IMR-90 (cell line): ENCODE results near the gene ASF1B. TPM values are rescaled to one million over a fixed set of nuclear protein-coding genes. Genes with fewer than 3 reads are reported as not detected.

Experiments used
- ATAC-seq: fragments of 200-7000 bp; cut with Tn5 transposase; 2 replicates; pipeline ENCODE4 v1.9.1; 2020; ENCODE audit warnings: low read depth, mild to moderate bottlenecking, moderate library complexity
- BruUV-seq: library from RNA; stranded (reverse); fragments of 400-500 nt; replicated peaks from 2 replicates; lab custom pipeline; 2021; lab: Mats Ljungman, UMichigan
- CTCF ChIA-PET: fragments of 300-600 bp; formaldehyde crosslinking; extraction: SDS; loops from one replicate; lab custom pipeline; 2021; ENCODE audit warnings: antibody characterized with exemption; lab: Yijun Ruan, JAX
- POLR2A ChIA-PET: fragments of 300-600 bp; sonication (Branson Sonifier 250); formaldehyde crosslinking; loops from one replicate; lab custom pipeline; 2022; ENCODE audit warnings: antibody characterized with exemption; ENCODE audit not compliant: unreplicated experiment; lab: Charles Lee
- DNase-seq: peaks from one replicate; pipeline ENCODE4 v3.0.0; 2013
- H2AFZ ChIP-seq: replicated peaks from 2 replicates; pipeline ENCODE3; 2013; ENCODE audit warnings: low read length, mild to moderate bottlenecking; ENCODE audit not compliant: poor library complexity
- H2AK5ac ChIP-seq: 2 replicates; pipeline ENCODE4 v1.6.1; 2013; ENCODE audit warnings: low read depth, low read length, inconsistent platforms
- H2AK9ac ChIP-seq: replicated peaks from 2 replicates; pipeline ENCODE3; 2013; ENCODE audit warnings: mild to moderate bottlenecking, low read depth, low read length, moderate library complexity; ENCODE audit not compliant: poor library complexity
- H2BK120ac ChIP-seq: 2 replicates; pipeline ENCODE4 v1.6.1; 2013; ENCODE audit warnings: low read depth, low read length, inconsistent platforms
- H2BK15ac ChIP-seq: 3 replicates; pipeline ENCODE4 v1.6.1; 2013; ENCODE audit warnings: low read depth, low read length, inconsistent platforms
- H2BK20ac ChIP-seq: 2 replicates; pipeline ENCODE4 v1.6.1; 2013; ENCODE audit warnings: low read depth, mild to moderate bottlenecking, inconsistent platforms, low read length, moderate library complexity
- H2BK5ac ChIP-seq: 2 replicates; pipeline ENCODE4 v1.6.1; 2013; ENCODE audit warnings: mild to moderate bottlenecking, low read depth, low read length, inconsistent platforms; ENCODE audit not compliant: poor library complexity, severe bottlenecking
- H3K14ac ChIP-seq: replicated peaks from 2 replicates; pipeline ENCODE4 v1.6.1; 2013; ENCODE audit warnings: low read depth, low read length, inconsistent platforms
- H3K18ac ChIP-seq: 2 replicates; pipeline ENCODE4 v1.6.1; 2013; ENCODE audit warnings: low read depth, low read length, control low read depth
- H3K23ac ChIP-seq: 2 replicates; pipeline ENCODE4 v1.6.1; 2013; ENCODE audit warnings: low read depth, low read length, inconsistent platforms
- H3K27ac ChIP-seq: 2 replicates; pipeline ENCODE4 v1.5.1; 2013; ENCODE audit warnings: mild to moderate bottlenecking, control low read depth, low read length; ENCODE audit not compliant: insufficient read depth
- H3K27me3 ChIP-seq: 2 replicates; pipeline ENCODE4 v1.6.1; 2013; ENCODE audit warnings: low read length; ENCODE audit not compliant: control insufficient read depth, insufficient read depth
- H3K36me3 ChIP-seq: 2 replicates; pipeline ENCODE4 v1.6.1; 2013; ENCODE audit warnings: low read length, mixed read lengths; ENCODE audit not compliant: control insufficient read depth, insufficient read depth
- H3K4ac ChIP-seq: 2 replicates; pipeline ENCODE4 v1.6.1; 2013; ENCODE audit warnings: low read depth, low read length, inconsistent platforms
- H3K4me1 ChIP-seq: 2 replicates; pipeline ENCODE4 v1.6.1; 2013; ENCODE audit warnings: low read length, mixed read lengths; ENCODE audit not compliant: control insufficient read depth, insufficient read depth
- H3K4me2 ChIP-seq: 2 replicates; pipeline ENCODE4 v1.6.1; 2013; ENCODE audit warnings: low read depth, mild to moderate bottlenecking, control low read depth, low read length, moderate library complexity
- H3K4me3 ChIP-seq: 2 replicates; pipeline ENCODE4 v1.5.1; 2013; ENCODE audit warnings: low read depth, mild to moderate bottlenecking, control low read depth, low read length, moderate library complexity; ENCODE audit not compliant: insufficient read depth
- H3K56ac ChIP-seq: 2 replicates; pipeline ENCODE4 v1.6.1; 2013; ENCODE audit warnings: low read length, inconsistent platforms; ENCODE audit not compliant: insufficient read depth; ENCODE audit errors: extremely low read depth
- H3K79me1 ChIP-seq, 2 experiments: 2 replicates each; pipeline ENCODE4 v1.6.1; 2013; ENCODE audit warnings: low read length in 2 of 2, inconsistent platforms in 1 of 2, low read depth in 1 of 2
- H3K9ac ChIP-seq: 2 replicates; pipeline ENCODE4 v1.6.1; 2013; ENCODE audit warnings: low read depth, low read length, control low read depth
- H3K9me1 ChIP-seq: 2 replicates; pipeline ENCODE4 v1.6.1; 2013; ENCODE audit warnings: low read length, inconsistent platforms; ENCODE audit not compliant: insufficient read depth
- H3K9me3 ChIP-seq: 2 replicates; pipeline ENCODE4 v1.6.1; 2013; ENCODE audit warnings: low read length; ENCODE audit not compliant: control insufficient read depth, insufficient read depth
- H4K20me1 ChIP-seq: 2 replicates; pipeline ENCODE4 v1.6.1; 2013; ENCODE audit warnings: low read length, inconsistent platforms; ENCODE audit not compliant: insufficient read depth
- H4K5ac ChIP-seq: 2 replicates; pipeline ENCODE4 v1.6.1; 2013; ENCODE audit warnings: mild to moderate bottlenecking, low read depth, low read length, control low read depth
- H4K8ac ChIP-seq, 2 experiments: 2 replicates each; pipeline ENCODE4 v1.6.1; 2013; ENCODE audit warnings: low read depth in 2 of 2, low read length in 2 of 2, control low read depth in 1 of 2, inconsistent platforms in 1 of 2
- H4K91ac ChIP-seq: 2 replicates; pipeline ENCODE4 v1.6.1; 2013; ENCODE audit warnings: low read depth, low read length, inconsistent platforms; ENCODE audit not compliant: insufficient read depth
- BHLHE40 ChIP-seq: fragments of 150-350 bp; IDR thresholded peaks from 2 replicates; pipeline ENCODE4 v1.6.1; 2016; ENCODE audit warnings: mild to moderate bottlenecking, low read depth, low read length
- CEBPB ChIP-seq: IDR thresholded peaks from 2 replicates; pipeline ENCODE4 v1.6.1; 2012; ENCODE audit warnings: low read depth, low read length, improper control_type of control experiment
- CHD1 ChIP-seq: IDR thresholded peaks from 2 replicates; pipeline ENCODE4 v1.6.1; 2012; ENCODE audit warnings: low read depth, low read length, improper control_type of control experiment
- MXI1 ChIP-seq: IDR thresholded peaks from 2 replicates; pipeline ENCODE4 v1.6.1; 2012; ENCODE audit warnings: low read depth, mild to moderate bottlenecking, low read length, moderate library complexity, borderline replicate concordance
- NFE2L2 ChIP-seq: fragments of 150-350 bp; IDR thresholded peaks from 2 replicates; pipeline ENCODE4 v1.6.1; 2016; ENCODE audit warnings: low read depth, mild to moderate bottlenecking, low read length
- POLR2A ChIP-seq: IDR thresholded peaks from 2 replicates; pipeline ENCODE4 v1.6.1; 2012; ENCODE audit warnings: mild to moderate bottlenecking, low read depth, low read length
- RFX5 ChIP-seq: IDR thresholded peaks from 2 replicates; pipeline ENCODE4 v1.8.0; 2012; ENCODE audit warnings: low read depth, mild to moderate bottlenecking, low read length, moderate library complexity
- SMC3 ChIP-seq: fragments of 150-350 bp; IDR thresholded peaks from 2 replicates; pipeline ENCODE4 v1.6.1; 2016; ENCODE audit warnings: low read depth, mild to moderate bottlenecking, antibody characterized with exemption, low read length, moderate library complexity
- WGBS, 2 experiments: methylation state at CpG; one replicate each; pipeline versions ENCODE4 v1.1.5 to v1.1.7; 2013; ENCODE audit warnings: missing lambda C conversion rate in 2 of 2; ENCODE audit not compliant: insufficient read length in 1 of 2; ENCODE audit errors: extremely low coverage in 2 of 2; 5-methylcytosine and 5-hydroxymethylcytosine counted together
- dilution Hi-C: fragments of 300-500 bp; cut with HindIII; formaldehyde crosslinking; loops from one replicate; pipeline ENCODE4 v1.14.3; 2018; ENCODE audit warnings: low sequenced_read_pairs; ENCODE audit not compliant: unreplicated experiment
- in situ Hi-C: fragments of 300-500 bp; cut with MboI; formaldehyde crosslinking; loops from 3 replicates; pipeline ENCODE4 v1.14.3; 2019; ENCODE audit warnings: low sequenced_read_pairs, inconsistent platforms, mixed read lengths
- intact Hi-C: fragments of 100-400 bp; cut with micrococcal nuclease; formaldehyde crosslinking; loops from 2 replicates; pipeline ENCODE4 v1.10.0; 2022
- polyA plus RNA-seq, 3 experiments: library from polyadenylated mRNA; depleted of rRNA; stranded (reverse); fragments of >200 nt; gene quantifications; 2 replicates each; pipeline ENCODE4 v1.2.3, GENCODE V29; 2012; ENCODE audit warnings: low replicate concordance in 1 of 3
- total RNA-seq: library from RNA; depleted of rRNA; stranded (reverse); fragments of >200 nt; gene quantifications from 2 replicates; pipeline ENCODE4 v1.2.3, GENCODE V29; 2012
- TF ChIP-seq, protein P1 (sequence below): fragments of 150-350 bp; IDR thresholded peaks from 2 replicates; pipeline ENCODE4 v1.6.1; 2016; ENCODE audit warnings: low read depth, mild to moderate bottlenecking, low read length, moderate library complexity, borderline replicate concordance
- TF ChIP-seq, protein P2 (sequence below): fragments of 150-350 bp; IDR thresholded peaks from 2 replicates; pipeline ENCODE4 v1.6.1; 2017; ENCODE audit warnings: mild to moderate bottlenecking, antibody characterized with exemption, low read length, low read depth

ASF1B gene
- total and polyA plus RNA-seq, 2 of the 4 experiments (the other 2 are of a cell fraction), result 10.4 to 12.1 TPM

DNA sequence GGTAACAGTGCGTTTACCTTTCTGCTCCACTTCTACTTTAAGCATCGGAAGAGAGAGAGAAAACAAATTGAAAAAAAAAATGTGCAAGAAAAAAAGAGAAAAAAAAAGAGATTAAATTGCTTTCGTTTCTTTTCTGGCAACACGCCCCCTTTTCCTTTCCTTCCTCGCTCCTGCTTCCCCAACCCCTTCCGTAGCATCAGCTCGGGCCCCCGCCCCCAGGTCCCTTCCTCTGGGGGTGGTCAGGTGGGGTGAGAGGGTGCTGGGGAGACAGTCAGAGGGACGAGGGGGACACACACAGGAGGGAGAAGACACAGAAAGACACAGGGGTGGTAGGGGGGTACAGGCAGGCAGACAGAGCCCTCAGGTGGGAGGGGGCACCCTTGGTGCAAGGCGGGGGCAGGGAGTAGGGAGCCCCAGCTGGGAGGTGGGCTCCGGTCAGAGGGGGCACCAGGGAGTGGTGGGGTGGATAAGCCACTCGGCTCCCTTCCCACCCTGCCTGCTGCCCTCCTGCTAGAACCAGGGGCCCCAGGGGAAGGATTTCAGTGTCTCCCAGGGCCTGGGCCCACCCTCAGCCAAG lies 30.7 kb upstream of the ASF1B start:
- intact Hi-C loops (no loop called here), dilution Hi-C loops (no loop called here), in situ Hi-C loops (no loop called here)
- no peak overlapping the region for H3K27ac ChIP-seq
- TF ChIP-seq CEBPB, result no peak
- TF ChIP-seq BHLHE40, result no peak
- TF ChIP-seq RFX5, result no peak
- TF ChIP-seq SMC3, result no peak
- TF ChIP-seq, protein P1, sequence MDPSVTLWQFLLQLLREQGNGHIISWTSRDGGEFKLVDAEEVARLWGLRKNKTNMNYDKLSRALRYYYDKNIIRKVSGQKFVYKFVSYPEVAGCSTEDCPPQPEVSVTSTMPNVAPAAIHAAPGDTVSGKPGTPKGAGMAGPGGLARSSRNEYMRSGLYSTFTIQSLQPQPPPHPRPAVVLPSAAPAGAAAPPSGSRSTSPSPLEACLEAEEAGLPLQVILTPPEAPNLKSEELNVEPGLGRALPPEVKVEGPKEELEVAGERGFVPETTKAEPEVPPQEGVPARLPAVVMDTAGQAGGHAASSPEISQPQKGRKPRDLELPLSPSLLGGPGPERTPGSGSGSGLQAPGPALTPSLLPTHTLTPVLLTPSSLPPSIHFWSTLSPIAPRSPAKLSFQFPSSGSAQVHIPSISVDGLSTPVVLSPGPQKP, result no peak
- no peak for TF ChIP-seq MXI1
- TF ChIP-seq, protein P2, sequence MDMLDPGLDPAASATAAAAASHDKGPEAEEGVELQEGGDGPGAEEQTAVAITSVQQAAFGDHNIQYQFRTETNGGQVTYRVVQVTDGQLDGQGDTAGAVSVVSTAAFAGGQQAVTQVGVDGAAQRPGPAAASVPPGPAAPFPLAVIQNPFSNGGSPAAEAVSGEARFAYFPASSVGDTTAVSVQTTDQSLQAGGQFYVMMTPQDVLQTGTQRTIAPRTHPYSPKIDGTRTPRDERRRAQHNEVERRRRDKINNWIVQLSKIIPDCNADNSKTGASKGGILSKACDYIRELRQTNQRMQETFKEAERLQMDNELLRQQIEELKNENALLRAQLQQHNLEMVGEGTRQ, result no peak
- no peak for TF ChIP-seq NFE2L2
- no peak for TF ChIP-seq POLR2A
- no peak for TF ChIP-seq CHD1
- H2BK20ac ChIP-seq, result no peak overlapping the region
- no peak overlapping the region for H4K5ac ChIP-seq
- no peak overlapping the region for H2BK5ac ChIP-seq
- H3K4me3 ChIP-seq, result no peak overlapping the region
- no peak overlapping the region for H3K9ac ChIP-seq
- H4K8ac ChIP-seq, result no peak overlapping the region
- no peak overlapping the region for H3K23ac ChIP-seq
- no peak overlapping the region for H3K18ac ChIP-seq
- no peak overlapping the region for H2AK9ac ChIP-seq
- no peaks in the 10 kb centered on the region for H3K9me1 ChIP-seq
- DNase-seq, result no peak
- no peak overlapping the region for H4K91ac ChIP-seq
- CTCF ChIA-PET, result no interaction called here
- H3K14ac ChIP-seq, result no peak overlapping the region
- H3K79me1 ChIP-seq, result no peaks in the 10 kb centered on the region
- no peak overlapping the region for H2AK5ac ChIP-seq
- H2BK120ac ChIP-seq, result no peak overlapping the region
- POLR2A ChIA-PET, result no interaction called here
- H3K4me2 ChIP-seq, result no peak overlapping the region
- no peak for ATAC-seq
- H2BK15ac ChIP-seq, result no peak overlapping the region
- no peaks in the 10 kb centered on the region; the same call in 1 of the 2 replicates for H3K4me1 ChIP-seq
- no peak overlapping the region for H2AFZ ChIP-seq
- H3K27me3 ChIP-seq, result peaks cover 3% of the 10 kb centered on the region; the same call in 1 of the 2 replicates
- peaks cover 2% of the 10 kb centered on the region; the same call in 1 of the 2 replicates for H3K36me3 ChIP-seq
- H3K56ac ChIP-seq, result no peak overlapping the region
- no peak overlapping the region for H3K4ac ChIP-seq
- no TSS peak for BruUV-seq
- no CpG with 5 or more reads among the region's 12 CpGs for WGBS, 2 experiments
- H4K20me1 ChIP-seq, result no peaks in the 10 kb centered on the region
- no peaks in the 10 kb centered on the region for H3K9me3 ChIP-seq
